ENCODE measurements around the gene IL17RD. TPM values are rescaled to one million over a fixed set of nuclear protein-coding genes. Genes with fewer than 3 reads are reported as not detected.

Gene IL17RD
- total RNA-seq, 1 donor from 2014 or later = 4.4 TPM

- DNase-seq = peak; percentile 65
- intact Hi-C loops (cut with micrococcal nuclease) = no loop called here
These were observed 86.3 kb downstream of the IL17RD start for GRCh38 chr3:57078635-57079473.

DNA sequence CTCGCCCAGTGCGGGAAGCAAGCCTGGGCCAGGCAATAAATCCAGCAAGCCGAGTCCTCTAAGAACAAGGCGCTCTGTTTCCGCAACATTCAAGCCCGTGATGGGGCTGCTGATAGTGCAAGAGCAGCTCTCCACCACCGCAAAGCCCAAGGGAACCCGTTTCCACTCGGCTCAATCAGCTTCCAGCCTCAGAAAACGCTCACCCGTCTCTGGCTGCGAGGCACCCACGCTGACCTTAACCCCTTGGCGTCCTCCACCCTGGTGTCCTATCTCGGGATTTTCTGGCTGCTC, 86.9 kb downstream of the IL17RD start:
- intact Hi-C loops (cut with micrococcal nuclease) = no loop called here
- DNase-seq = peak; percentile 61
- ATAC-seq = peak; percentile 60

More at GRCh38 chr3:57078635-57079473, 86.3 kb downstream of the IL17RD start:
- peak; percentile 86 for ATAC-seq

GRCh38 chr3:57077630-57078343, 87.4 kb downstream of the IL17RD start:
- ATAC-seq (no peak), DNase-seq (no peak)
- intact Hi-C loops (cut with micrococcal nuclease) = no loop called here

- no peak for ATAC-seq
- intact Hi-C loops (cut with micrococcal nuclease) = no loop called here
These were observed 88.7 kb downstream of the IL17RD start for GRCh38 chr3:57076422-57076951.

DNA sequence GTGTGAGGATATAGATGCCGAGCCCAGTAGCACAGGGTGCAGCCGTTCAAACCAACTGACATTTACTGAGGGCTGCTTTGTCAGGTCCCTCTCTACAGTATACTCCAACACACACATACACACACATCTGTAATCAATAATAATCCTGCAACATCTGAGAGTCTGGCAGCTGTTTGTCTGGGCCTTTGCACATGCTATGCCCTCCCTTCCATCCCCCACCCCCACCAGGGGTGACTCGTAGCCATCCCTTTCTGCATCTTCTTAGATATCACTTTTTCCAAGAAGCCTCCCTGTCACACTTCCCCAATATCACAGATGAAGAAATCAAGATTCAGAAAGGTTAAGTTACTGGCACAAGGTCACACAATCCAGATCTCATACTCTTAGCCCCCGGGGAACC, 91.0 kb downstream of the IL17RD start:
- intact Hi-C loops (cut with micrococcal nuclease) = no loop called here
- DNase-seq (no peak), ATAC-seq (no peak)

More at GRCh38 chr3:57076422-57076951, 88.7 kb downstream of the IL17RD start:
- no peak for DNase-seq

DNA sequence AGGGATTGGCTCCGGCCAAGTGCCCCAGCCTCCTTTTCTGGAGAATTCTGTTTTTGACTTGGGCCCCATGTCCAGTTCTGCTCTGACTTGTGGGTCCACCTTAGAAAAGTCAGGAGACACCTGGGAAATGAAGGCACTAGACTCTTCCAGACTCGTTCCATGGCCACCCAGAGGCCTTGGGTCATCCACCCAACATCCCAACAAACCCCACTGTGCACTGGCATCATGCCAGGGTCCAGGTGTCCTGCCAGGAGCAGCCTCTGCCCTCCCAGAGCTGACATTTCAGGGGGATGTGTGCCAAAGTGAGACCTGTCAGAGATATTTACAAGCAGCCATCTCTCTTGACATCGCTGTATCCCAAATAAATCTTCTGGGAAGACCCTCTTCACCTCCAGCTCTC, 91.5 kb downstream of the IL17RD start:
- ATAC-seq = no peak
- intact Hi-C loops (cut with micrococcal nuclease) = no loop called here
- no peak for DNase-seq

GRCh38 chr3:57069503-57069902, 95.7 kb downstream of the IL17RD start:
- DNase-seq (no peak), ATAC-seq (no peak)
- intact Hi-C loops (cut with micrococcal nuclease) = loop anchor here (10.0 kb wide), 1 partner anchor 75 kb away; no protein-coding TSS in a partner anchor

- peak; percentile 93 for ATAC-seq
- DNase-seq = peak; percentile 55
- intact Hi-C loops (cut with micrococcal nuclease) = loop anchor here (10.0 kb wide), 1 partner anchor 74 kb away; no protein-coding TSS in a partner anchor
These were observed 96.6 kb downstream of the IL17RD start for GRCh38 chr3:57068437-57069089.

- DNase-seq = no peak
- no peak for ATAC-seq
- intact Hi-C loops (cut with micrococcal nuclease) = loop anchor here (10.0 kb wide), 1 partner anchor 72 kb away; no protein-coding TSS in a partner anchor
These were observed 98.7 kb downstream of the IL17RD start for GRCh38 chr3:57066471-57066870.

GRCh38 chr3:57065588-57065987, 99.6 kb downstream of the IL17RD start:
- DNase-seq (no peak), ATAC-seq (no peak)
- intact Hi-C loops (cut with micrococcal nuclease) = loop anchor here (10.0 kb wide), 1 partner anchor 71 kb away; no protein-coding TSS in a partner anchor

- no peak for DNase-seq
- no peak for ATAC-seq
- intact Hi-C loops (cut with micrococcal nuclease) = loop anchor here (10.0 kb wide), 1 partner anchor 70 kb away; no protein-coding TSS in a partner anchor
These were observed 100.6 kb downstream of the IL17RD start for GRCh38 chr3:57064572-57064971.

DNA sequence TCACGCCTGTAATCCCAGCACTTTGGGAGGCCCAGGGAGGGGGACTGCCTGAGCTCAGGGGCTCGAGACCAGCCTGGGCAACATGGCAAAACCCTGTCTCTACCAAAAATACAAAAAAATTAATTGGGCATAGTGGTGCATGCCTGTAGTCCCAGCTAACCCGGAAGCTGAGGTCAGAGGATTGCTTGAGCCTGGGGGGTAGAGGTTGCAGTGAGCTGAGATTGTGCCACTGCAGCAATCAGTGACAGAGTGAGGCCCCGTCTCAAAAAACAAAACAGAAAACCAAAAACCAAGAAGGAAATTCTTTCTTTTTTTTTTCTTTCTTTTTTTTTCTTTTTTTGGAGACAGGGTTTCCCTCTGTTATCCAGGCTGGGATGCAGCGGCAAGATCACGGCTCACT, 101.2 kb downstream of the IL17RD start:
- intact Hi-C loops (cut with micrococcal nuclease) = loop anchor here (10.0 kb wide), 1 partner anchor 69 kb away; no protein-coding TSS in a partner anchor
- no peak for DNase-seq
- ATAC-seq = no peak

GRCh38 chr3:57063032-57063431, 102.1 kb downstream of the IL17RD start:
- intact Hi-C loops (cut with micrococcal nuclease) = loop anchor here (10.0 kb wide), 1 partner anchor 68 kb away; no protein-coding TSS in a partner anchor
- ATAC-seq = peak; percentile 22
- DNase-seq = no peak

DNA sequence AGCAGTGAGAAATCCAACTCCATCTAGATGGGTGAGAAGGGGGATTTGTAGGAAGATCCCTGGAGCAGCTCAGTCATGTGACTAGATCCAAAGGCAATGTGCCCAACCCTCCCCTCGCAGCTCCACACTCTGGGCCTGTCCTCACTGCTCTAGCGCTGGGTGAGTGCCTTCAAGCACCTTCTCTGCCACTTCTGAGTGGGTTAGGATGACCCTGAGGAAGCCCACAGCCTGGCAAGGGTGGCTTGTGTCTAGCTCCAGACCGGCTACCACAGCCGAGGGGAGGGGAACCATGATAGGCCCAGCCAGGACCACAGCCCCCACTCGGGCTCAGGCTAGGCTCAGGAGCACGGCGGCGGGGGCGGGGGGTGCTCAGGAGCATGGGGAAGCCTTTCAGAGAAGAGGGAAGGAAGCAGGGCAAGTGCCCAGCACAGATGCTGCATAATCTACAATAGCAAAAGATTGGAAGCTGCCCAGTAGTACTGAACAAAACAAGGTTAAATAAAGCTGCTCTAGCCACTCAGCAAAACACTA, 103.0 kb downstream of the IL17RD start:
- ATAC-seq = peak; percentile 60
- DNase-seq = peak; percentile 32
- intact Hi-C loops (cut with micrococcal nuclease) = loop anchor here (10.0 kb wide), 1 partner anchor 67 kb away; no protein-coding TSS in a partner anchor

- ATAC-seq (no peak), DNase-seq (no peak)
- intact Hi-C loops (cut with micrococcal nuclease) = loop anchor here (10.0 kb wide), 1 partner anchor 67 kb away; no protein-coding TSS in a partner anchor
These were observed 103.6 kb downstream of the IL17RD start for GRCh38 chr3:57061556-57061955.

GRCh38 chr3:57060089-57060821, 104.9 kb downstream of the IL17RD start, which contains the start of gene SPATA12:
SPATA12 (plus strand) TSS chr3:57060664; CDS start chr3:57073695, 13,031 bp downstream.
- DNase-seq (peak; percentile 46), ATAC-seq (peak; percentile 74)
- intact Hi-C loops (cut with micrococcal nuclease) = loop anchor here (10.0 kb wide), 1 partner anchor 65 kb away; no protein-coding TSS in a partner anchor

GRCh38 chr3:57059411-57059810, 105.7 kb downstream of the IL17RD start:
- intact Hi-C loops (cut with micrococcal nuclease) = no loop called here
- DNase-seq (no peak), ATAC-seq (no peak)

DNA sequence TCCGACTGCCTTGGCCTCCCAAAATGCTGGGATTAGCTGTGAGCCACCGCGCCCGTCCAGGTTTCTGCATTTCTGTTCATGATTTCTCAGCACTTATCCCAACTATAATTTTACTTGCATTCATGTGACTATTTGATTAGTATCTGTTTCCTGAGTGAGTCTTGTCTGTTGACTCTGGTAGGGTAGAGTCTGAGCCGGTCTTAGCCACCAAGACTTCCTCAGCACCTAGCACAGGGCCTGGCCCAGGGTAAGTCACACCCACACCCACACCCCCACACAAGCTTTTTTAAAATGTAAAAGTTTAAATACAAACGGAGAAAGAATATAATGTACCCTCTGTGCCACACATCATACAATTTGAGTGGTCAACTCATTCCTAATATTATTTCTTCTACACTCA, 107.8 kb downstream of the IL17RD start:
- ATAC-seq = no peak
- intact Hi-C loops (cut with micrococcal nuclease) = no loop called here
- DNase-seq = no peak
